Stimulated activated CD4-positive, alpha-beta T cell treated with anti-CD3 and anti-CD28 coated beads, Interleukin-2, amount 100 ng/mL, for 48 hours (primary cell): Measurements from ENCODE around the gene C17orf100.
"Not testable (repeated sequence)": the region's sequence is repeated elsewhere in the genome, so short reads cannot be mapped to it uniquely, and the experiment has no call there.

Experiments
- DNase-seq, 2 donors: peaks; one replicate each; pipeline ENCODE4 v3.0.0-alpha.2; 2020

The C17orf100 gene

DNA sequence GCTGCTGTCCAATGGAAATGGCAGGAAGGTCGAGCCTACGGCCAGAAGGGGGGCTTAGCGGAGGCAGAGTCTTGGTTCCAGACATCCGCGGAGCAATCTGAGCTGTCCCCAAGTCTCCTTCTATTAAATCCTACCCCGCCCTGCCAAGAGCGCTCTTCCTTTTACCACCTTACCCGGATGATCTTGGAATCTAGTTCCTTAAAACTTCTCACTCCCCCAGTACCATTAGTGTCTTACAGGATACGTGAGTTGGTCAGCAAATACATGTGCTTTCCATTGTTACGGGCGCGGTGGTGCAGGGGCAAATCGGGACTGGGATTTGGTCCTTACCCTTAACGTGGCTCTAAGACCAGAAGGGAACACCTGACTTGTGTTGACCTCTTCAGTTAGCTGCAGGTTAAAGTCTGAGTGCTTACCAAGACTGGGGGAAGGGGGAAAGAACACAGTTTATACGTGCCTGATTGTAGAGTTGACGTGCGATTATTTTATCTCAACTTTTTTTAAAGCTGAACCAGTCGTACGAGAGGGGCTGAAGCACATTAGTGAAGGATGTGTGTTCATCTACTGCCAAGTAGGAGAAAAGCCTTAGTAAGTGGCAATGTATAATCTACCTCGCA, 10.2 kb upstream of the C17orf100 start:
- DNase-seq, result no peak

DNA sequence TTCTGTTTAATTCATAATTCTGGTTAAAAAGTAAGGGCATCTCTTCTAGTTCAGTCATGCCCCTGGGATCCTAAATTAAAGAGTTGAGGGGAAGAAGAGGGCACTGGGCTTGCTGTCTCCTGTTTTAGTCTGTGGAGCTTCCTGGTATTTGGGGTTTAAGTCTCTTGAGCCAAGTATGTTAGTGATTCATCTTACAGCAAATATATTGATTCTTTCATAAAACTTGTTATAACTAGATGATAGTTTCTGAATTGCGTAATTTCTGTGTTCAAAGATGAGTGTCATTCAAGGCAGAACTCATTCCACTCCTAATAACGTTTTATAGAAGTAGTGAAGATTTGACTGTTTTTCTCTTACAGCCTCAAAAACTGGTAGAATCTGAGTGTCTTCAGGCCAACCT, 9.0 kb upstream of the C17orf100 start:
- DNase-seq, result no peak

DNA sequence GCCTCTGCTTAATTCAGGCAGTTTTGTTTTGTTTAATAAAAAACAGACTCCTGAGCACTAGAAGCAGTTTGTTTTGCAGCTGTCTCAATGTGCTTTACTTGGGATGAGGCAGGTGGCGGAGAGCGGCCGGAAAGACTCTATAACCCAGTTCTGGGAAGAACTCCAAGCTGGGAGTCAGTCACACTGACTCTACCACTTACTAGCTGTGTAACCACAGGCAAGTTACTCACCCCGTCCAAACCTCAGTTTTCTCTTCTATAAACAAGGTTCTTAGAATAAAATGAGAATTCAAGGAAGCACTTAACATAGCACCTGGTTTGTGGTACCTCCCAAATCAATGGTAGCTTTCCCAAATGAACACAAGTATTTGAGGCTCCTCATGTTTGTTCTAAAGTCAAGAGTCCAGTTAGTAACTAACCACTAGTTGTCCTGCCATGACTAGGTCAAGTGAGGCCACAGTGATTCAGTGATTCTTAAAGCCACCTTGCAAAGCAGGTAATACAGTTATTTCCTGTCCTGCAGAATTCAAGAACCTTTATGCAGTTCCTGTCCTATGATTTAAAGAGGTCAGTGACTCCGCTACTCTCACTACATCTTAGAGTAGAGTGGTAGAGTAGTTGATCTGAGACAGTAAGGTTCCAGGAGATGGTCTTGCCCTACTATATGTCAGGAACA, 8.0 kb upstream of the C17orf100 start:
- no peak for DNase-seq

DNA sequence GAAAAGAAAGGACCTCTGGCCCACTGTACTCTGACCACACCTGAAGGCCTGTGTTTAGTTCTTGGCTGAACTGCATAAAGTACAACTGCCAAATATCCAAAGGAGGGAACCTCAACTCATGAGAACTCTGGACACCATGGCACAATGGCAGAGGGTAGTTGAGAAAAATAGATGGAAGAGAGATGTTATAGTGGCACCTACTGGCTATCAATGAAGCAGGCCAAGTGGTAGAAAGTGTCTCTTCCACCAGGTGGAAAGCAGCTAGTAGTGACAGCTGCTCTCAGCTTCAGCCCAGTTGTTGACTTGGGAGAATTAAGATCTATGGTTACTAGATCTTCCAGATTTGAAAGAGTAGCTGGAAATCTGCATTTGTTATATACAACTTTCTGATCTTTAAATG, 3.4 kb upstream of the C17orf100 start:
- no peak for DNase-seq

DNA sequence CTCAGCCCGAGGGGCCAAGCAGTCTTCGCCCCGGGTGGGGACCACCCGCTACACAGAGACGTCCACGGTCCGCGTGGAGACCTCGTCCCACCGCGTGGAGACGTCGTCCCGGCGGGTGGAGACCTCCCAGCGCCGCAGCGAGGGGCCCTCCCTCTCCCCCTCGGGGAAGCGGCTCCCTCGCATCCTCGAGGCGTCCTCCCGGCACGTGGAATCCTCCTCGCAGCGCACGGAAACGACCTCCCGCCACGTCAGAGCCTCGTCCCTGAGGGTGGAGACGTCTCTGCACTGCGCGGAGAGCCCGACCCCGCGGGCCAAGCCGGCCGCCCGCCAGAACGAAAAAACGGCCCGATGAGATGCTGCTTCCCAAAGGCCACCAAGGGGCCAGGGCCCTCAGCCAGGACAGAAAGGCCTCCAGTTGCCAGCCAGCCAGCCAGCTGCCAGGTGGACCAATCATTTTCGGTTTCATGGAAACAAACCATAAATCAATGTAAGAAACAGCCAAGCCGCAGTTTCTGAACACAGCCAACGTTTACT, 424 bp downstream of the C17orf100 start:
- DNase-seq, result no peak

DNA sequence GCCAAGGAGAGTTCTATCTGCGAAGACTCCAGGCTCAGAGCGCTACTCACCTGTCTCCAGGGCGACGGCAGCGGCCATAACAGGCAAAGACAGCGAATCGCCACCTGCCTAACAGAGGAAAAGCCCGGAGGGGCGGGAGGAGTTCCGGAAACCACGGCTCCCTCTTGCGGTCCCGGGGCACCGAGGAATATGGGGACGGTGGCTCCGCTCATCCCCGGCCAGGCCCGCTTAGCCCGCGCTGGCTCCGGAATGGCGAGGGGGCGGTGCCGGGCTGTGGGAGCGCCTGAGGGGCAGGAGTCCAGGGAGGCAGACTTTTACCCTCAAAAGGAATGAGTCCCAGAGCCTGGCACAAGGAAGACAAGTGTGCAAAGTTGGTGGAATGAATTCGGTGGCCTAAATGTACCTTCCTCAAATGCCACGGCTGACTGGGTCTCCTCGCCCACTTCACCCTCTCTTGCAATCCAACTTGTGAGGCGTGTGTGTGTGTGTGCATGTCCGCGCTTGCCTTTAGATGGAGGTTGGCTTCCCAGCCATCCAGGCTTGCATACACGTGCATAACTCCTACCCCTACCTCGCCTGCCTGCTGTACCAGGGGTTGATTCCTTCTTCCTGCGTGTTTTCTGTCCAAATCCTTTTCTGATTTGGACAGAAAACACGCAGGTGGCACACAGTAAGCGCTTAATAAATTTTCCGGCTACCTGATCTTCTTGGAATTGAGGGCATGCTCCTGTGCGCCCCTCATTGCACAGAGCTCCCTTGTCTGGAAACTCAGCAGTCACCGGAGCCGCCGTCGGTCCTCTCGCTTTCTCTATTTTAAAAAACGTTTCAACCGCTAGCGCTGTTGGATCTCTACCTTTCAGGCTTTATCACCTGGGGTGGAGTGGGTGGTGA, 3.5 kb downstream of the C17orf100 start:
- no peak for DNase-seq

DNA sequence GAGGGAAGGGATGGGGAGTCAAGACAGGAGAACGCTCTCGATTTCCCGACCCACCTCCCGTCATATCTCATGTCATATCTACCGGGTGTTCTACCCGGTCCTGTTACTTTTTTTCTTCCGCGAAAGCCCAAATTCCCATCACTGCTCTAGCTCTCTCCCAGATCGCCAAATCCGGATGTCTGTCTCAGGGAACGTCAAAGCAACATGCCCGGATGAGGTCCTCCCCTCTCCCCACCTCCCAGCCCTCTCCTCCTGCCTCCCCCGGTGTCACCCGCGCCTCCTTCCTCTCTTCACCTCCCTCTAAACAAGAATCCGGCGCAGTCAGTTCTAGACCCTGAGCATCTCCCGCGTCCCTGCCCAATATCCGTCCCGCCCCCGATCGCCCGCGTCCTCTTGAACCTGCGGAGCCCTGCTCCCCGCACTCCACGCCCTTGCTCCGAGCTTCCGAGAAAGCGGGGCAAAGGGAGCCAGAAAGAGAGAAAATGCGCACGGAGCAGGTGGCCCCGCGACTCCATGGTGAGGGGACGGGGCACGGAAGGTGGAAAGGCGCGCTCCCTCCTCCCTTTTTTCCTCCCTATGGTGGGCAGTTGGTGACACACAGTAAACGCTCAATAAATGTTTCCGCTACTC, 4.3 kb downstream of the C17orf100 start:
- DNase-seq, result not testable (repeated sequence)

DNA sequence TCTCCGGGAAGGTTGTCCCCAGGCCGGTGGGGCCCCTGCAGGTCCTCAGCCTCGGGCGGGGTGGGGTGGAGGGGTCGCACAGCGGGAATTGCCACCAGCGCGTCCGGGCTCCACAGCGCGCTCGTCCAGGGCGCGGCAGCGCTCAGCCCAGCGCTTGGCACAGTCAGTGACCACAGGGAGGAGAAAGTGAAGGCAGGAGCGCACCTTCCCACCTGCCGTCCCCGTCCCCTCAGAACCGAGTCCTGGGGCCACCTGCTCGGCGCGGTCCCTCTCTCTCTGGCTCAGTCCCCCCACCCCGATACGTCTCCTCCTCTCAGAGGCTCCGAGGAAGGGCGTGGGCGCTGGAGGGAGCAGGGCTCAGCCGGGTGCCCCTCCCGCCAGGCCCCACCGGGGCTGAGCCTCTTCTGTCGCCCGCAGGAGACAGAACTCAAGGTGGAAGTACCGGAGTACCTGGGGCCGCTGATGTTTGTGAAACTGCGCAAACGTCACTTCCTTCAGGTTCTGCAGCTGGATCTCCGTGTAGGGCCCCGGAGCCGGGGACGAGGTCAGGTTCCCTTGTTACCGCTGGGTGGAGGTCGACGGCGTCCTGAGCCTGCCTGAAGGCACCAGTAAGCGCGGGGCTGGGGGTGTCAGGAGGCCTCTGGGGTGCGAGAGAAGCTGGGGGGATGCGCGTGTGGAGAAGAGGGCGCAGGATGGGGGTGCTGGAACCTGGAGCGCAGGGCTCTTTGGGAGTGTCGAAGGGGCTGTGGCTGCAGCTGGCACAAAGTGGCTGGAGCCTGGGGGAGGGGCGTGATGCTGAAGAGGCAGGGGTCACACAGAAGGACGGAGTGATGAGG, 5.5 kb downstream of the C17orf100 start:
- peak; percentile 45 to 58 for DNase-seq

DNA sequence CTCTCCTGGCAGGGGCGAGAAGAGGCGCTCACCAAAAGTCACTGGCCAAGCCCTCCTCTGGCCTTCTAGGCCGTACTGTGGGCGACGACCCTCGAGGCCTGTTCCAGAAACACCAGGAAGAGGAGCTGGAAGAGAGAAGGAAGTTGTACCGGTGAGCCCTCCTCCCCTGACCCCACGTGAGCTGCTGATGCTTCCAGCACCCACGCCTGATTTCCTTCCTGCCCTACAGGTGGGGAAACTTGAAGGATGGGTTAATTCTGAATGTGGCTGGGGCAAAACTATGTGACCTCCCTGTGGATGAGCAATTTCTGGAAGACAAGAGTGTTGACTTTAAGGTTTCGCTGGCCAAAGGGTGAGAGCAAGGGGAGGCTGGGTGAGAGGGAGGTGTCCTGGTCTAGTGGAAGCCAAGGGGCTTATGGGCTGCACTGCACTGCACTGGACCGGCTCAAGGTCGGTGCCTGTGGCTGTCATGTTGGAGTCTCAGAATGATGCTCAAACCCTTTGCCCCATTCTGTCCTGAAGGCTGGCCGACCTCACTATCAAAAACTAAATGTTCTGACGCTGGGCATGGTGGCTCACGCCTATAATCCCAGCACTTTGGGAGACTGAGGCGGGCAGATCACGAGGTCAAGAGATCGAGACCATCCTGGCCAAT, 6.2 kb downstream of the C17orf100 start:
- DNase-seq, result no peak

DNA sequence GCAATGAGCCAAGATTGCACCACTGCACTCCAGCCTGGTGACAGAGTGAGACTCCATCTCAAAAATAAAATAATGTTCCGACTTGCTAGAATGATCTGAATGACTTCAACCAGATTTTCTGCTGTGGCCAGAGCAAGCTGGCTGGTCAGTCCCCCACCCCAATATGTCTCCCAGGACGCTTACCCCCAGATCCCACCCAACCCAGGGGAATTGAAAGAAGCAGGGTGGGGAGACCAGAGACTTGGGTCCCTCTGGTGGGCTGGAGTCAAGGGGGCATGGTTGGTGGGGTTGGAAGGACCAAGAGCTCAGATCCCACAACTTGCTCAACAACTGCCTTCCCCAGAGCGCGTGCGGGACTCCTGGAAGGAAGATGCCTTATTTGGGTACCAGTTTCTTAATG, 6.8 kb downstream of the C17orf100 start:
- DNase-seq, result not testable (repeated sequence)

DNA sequence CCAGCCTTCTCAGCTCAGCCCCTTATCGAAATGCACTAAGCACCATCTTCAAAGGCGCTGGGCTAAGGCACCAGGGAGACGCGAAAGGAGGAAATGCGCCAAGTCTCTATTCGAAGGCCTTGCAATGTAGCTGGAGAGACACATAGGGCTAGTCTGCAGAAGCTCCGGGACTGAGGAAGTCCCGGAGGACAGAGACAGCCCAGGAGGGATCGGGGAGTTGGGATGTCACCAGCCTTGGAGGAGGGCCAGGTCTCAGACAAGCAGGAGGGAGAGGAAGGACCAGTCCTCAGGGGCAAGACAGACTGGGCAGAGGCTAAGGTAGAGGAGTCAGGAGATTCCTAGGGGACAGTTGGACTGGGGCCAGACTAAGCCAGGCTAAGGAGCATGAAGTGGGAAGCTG, 8.5 kb downstream of the C17orf100 start:
- DNase-seq, result no peak

DNA sequence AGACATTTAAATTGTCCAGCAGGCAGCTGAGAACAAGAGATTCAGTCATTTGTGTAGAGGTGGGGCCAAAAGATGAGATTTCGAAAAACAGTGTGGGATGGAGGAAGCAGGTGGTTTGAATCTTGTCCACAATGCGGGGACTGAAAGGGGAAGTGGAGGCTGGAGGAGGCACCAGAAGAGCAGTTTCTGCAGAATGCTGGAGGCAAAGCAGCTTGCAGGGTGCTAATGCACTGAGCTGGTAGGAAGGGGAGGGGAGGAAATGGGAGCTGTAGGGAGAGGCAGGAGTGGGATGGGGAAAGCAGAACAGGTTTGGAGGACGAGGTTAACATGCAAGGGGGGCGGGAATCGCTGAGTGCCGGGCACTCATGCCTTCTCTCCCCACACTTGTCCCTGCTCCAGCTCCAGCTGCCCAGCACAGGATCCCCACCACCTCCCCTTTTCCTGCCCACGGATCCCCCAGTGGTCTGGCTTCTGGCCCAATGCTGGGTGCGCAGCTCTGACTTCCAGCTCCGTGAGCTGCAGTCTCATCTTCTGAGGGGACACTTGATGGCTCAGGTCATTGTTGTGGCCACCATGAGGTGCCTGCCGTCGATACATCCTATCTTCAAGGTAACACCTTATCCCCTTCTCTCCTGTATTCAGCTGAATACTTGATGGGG, 9.4 kb downstream of the C17orf100 start:
- no peak for DNase-seq

DNA sequence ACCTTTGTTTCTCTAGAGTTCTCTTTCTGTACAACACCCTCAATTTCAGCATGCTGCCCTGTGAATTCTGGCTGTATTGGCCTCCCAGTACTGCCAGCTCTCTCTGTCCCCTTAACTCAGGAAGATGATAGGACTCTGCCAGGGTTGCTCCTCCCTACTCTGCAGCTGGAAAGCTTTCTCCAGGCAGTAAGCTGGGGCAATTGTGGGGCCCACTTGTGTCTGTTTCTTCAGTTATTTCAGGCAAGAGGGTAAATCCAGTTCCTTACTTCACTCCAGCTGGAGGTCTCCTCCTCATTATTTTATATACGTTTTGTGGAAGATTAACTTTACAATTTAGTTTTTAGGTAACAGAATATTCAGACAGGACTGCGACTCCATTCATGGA, 9.9 kb downstream of the C17orf100 start:
- no peak for DNase-seq

DNA sequence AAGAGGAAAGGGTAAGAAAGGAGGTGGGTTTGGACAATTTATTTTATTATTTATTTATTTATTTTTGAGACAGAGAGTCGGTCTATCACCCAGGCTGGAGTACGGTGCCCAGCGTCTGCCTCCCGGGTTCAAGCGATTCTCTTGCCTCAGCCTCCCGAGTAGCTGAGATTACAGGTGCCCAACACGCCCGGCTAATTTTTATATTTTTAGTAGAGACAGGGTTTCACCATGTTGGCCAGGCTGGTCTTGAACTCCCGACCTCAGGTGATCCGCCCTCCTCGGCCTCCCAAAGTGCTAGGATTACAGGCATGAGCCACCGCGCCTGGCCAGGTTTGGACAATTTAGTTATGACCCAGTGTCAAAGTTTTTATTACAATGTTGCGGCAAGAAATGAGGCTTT, 11.6 kb downstream of the C17orf100 start:
- not testable (repeated sequence) for DNase-seq

DNA sequence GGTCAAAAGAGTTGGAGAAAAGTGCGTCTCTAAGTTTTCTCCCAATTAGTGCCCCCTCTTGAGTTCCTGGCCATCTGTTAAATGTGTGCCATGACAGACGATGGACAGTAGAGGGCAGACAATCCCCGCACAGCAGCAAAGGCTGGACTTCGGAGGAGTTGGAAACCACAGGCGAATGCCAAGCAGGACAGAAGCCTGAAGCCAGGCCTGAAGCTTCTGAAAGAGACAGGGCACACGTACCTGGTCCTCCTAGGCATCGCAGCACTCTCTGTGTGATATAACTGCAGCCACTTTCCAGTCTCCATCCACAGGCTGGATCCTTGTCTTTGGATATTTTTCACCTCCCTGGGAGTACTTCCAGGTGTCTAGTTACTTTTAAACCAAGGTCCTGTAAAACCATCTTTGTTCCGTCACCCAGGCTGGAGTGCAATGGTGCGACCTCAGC, 14.5 kb downstream of the C17orf100 start:
- DNase-seq, result peak; percentile 30 to 32

DNA sequence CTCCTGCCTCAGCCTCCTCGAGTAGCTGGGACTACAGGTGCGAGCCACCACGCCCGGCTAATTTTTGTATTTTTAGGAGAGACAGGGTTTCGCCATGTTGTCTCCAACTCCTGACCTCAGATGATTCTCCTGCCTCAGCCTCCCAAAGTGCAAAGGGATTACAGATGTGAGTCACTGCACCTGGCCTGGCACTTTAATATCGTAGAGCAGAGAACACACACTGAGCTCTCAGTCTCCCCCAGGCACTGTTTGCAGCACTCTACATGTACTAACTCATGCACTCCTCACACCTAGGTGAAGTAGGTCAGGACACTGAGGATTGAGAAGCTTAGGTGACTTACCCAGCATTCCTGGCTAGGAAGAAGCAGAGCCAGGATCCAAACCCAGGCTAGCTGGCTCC, 15.0 kb downstream of the C17orf100 start:
- no peak for DNase-seq

DNA sequence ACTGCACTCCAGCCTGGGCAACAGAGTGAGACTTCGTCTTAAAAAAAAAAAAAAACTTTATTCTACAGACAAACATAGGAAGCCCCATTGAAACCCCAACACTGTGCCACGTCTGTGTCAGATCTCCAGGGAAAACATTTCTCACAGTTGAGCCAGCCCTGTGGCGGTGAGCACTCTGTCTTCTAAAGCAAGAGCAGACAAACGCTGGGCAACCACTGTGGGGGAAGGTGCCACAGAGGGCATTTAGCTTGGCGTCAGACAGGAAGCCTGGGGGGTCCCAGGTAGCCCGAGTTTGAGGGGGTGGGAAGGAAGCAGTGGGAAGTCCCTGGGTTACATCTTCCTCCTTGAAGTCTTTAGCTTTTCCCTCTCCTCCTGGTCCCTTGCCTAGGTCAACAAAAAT, 16.0 kb downstream of the C17orf100 start:
- no peak for DNase-seq

DNA sequence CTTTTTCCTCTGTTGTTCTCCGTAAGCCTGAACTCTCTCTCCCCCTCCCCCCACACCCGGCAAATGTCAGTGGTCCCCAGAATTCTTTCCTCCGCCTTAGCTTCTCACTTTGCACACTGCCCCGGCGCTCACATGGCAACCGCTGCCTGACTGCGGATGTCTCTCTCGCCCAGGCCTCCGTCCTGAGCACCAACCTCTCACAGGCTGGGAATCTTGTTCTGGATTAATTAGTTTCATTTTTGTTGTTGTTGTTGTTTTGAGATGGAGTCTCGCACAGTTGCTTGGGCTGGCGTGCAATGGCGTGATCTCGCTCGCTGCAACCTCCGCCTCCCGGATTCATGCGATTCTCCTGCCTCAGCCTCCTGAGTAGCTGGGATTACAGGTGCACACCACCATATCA, 16.7 kb downstream of the C17orf100 start:
- DNase-seq, result no peak

DNA sequence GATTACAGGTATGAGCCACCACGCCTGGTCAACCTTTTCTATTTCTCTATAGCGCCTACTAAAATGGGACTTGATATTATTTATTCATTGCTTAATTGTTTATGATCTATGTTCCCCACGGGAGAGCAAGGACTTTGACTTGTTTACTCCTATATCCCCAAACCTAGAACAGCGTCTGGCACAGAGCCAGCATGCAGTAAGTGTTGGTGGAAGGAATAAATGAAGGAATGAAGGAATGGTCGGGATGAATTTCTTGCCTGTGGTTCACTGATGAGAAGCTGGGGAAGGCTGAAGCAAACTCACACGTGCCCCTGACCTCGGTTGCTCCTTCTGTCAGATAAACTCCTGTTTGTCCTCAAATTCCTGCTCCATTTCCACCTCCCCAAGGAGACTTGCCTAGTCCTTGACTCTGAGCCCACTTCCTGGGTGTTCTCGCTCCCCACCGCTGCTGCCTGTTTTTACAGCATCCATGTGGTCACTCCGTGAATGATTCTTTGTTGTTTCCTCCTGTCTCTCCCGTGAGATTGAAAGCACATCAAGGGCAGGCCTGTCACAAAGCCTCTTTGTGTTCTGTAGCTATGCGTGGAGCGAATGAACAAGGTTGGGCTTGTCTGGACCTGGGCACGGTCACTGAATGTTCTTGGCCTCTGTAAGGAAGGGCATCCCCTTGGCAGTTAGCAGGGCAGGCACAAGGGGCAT, 17.3 kb downstream of the C17orf100 start:
- no peak for DNase-seq

DNA sequence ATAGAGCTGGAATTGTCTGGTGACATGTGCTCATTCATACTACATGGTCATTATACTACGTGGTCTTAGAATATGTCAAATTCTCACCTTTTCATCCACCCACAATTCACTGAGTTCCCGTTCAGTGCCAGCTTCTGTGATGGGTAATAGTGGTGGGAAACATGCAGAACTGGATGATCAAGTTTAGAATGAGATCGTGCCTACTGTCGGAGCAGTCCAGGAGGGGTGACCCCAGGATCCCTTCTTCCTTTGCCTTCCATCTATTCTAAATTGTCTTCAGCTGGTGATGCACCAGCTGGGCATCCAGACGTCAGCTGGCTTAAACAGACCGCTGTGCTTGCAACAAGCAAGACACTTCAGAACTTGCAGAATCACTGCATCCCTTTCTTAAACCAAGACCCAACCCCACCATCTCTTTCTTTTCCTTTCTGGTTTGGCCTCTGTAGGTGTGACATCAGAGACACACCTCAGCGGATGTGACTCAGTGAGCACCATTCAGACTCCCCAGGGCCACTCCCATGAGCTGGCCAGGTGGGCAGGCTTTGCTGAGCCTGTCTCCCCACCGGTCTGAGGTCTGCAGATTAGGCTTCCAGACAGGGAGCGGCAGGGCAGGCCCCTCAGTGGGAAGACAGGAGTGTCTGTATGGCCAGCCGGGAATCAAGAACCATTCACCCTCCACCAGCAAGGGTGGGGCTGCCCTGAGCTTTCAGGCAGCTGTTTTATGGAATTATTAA, 18.1 kb downstream of the C17orf100 start:
- DNase-seq, result no peak
